SK-N-SH (cell line): Measurements from ENCODE around the gene CEACAM16. TPM values are rescaled to one million over a fixed set of nuclear protein-coding genes. Genes with fewer than 3 reads are reported as not detected.
A peak's percentile ranks its signal among the peaks of the same experiment; 100 is the strongest.

ENCODE experiments used
- CTCF ChIA-PET: fragments of 300-600, 350-600 bp; formaldehyde crosslinking; extraction: SDS; loops from one replicate; lab custom pipeline; 2021; lab: Yijun Ruan, JAX
- POLR2A ChIA-PET: fragments of 350-600 bp; sonication (Branson Sonifier 250); formaldehyde crosslinking; extraction: SDS; loops from one replicate; lab custom pipeline; 2020; ENCODE audit warnings: antibody characterized with exemption, inconsistent platforms; lab: Yijun Ruan, JAX
- DNase-seq: peaks from one replicate; pipeline ENCODE4 v3.0.0; 2012
- H2AFZ ChIP-seq: fragments of 200-600 bp; sonication (generic); 2 replicates; pipeline ENCODE4 v1.8.1; 2016; ENCODE audit warnings: antibody characterized with exemption, mild to moderate bottlenecking, low read depth
- H3F3A ChIP-seq: fragments of 200-600 bp; sonication (generic); replicated peaks from 2 replicates; pipeline ENCODE3; 2016; ENCODE audit warnings: antibody characterized with exemption, mild to moderate bottlenecking; ENCODE audit not compliant: insufficient read depth
- H3K27ac ChIP-seq, 2 experiments: fragments of 200-500 bp in 1 of 2; fragments of 200-600 bp in 1 of 2; sonication (Bioruptor generic) in 1 of 2; sonication (generic), shearing (Covaris generic) in 1 of 2; 2 replicates each; pipeline versions ENCODE4 v1.5.1 to v1.6.1; 2014 to 2016; ENCODE audit warnings: low read depth in 2 of 2, inconsistent platforms in 1 of 2, low read length in 1 of 2, mild to moderate bottlenecking in 1 of 2, mixed read lengths in 1 of 2
- H3K27me3 ChIP-seq: fragments of 200-600 bp; sonication (generic), shearing (Covaris generic); 2 replicates; pipeline ENCODE4 v1.6.1; 2016; ENCODE audit warnings: mixed run types; ENCODE audit not compliant: insufficient read depth
- H3K36me3 ChIP-seq, 2 experiments: fragments of 200-500 bp in 1 of 2; fragments of 200-600 bp in 1 of 2; sonication (Bioruptor generic) in 1 of 2; sonication (generic) in 1 of 2; replicated peaks in 1 of 2; 2 replicates each; pipeline versions ENCODE3 to v1.5.1; 2014 to 2016; ENCODE audit warnings: low read length in 1 of 2, mild to moderate bottlenecking in 1 of 2; ENCODE audit not compliant: insufficient read depth in 2 of 2, control insufficient read depth in 1 of 2
- H3K4me1 ChIP-seq, 2 experiments: fragments of 200-500 bp in 1 of 2; fragments of 200-600 bp in 1 of 2; sonication (Bioruptor generic) in 1 of 2; sonication (generic), shearing (Covaris generic) in 1 of 2; 2 replicates each; pipeline versions ENCODE4 v1.5.1 to v1.6.1; 2014 to 2016; ENCODE audit warnings: low read depth in 1 of 2, low read length in 1 of 2, mixed run types in 1 of 2; ENCODE audit not compliant: insufficient read depth in 2 of 2, control insufficient read depth in 1 of 2
- H3K4me2 ChIP-seq: fragments of 200-600 bp; sonication (generic), shearing (Covaris generic); 2 replicates; pipeline ENCODE4 v1.6.1; 2017; ENCODE audit warnings: mixed run types
- H3K4me3 ChIP-seq, 2 experiments: fragments of 200-500 bp in 1 of 2; fragments of 200-600 bp in 1 of 2; sonication (Bioruptor generic) in 1 of 2; sonication (generic), shearing (Covaris generic) in 1 of 2; 2 replicates each; pipeline versions ENCODE4 v1.5.1 to v1.8.1; 2014 to 2016; ENCODE audit warnings: low read depth in 2 of 2, inconsistent platforms in 1 of 2, low read length in 1 of 2, mild to moderate bottlenecking in 1 of 2, mixed read lengths in 1 of 2, moderate library complexity in 1 of 2
- H3K79me2 ChIP-seq: fragments of 200-600 bp; sonication (generic); 2 replicates; pipeline ENCODE4 v1.8.1; 2017; ENCODE audit warnings: mild to moderate bottlenecking; ENCODE audit not compliant: insufficient read depth
- H3K9ac ChIP-seq: fragments of 200-600 bp; sonication (generic); 2 replicates; pipeline ENCODE4 v1.6.1; 2017; ENCODE audit warnings: mixed run types
- H3K9me2 ChIP-seq: fragments of 200-600 bp; sonication (generic); 2 replicates; pipeline ENCODE4 v1.6.1; 2017; ENCODE audit warnings: mixed run types
- H3K9me3 ChIP-seq: fragments of 200-600 bp; sonication (generic); 2 replicates; pipeline ENCODE4 v1.6.1; 2017; ENCODE audit warnings: mixed run types, mild to moderate bottlenecking, moderate library complexity
- H4K20me1 ChIP-seq: fragments of 200-600 bp; sonication (generic); 2 replicates; pipeline ENCODE4 v1.6.1; 2017; ENCODE audit warnings: mild to moderate bottlenecking, mixed run types; ENCODE audit not compliant: insufficient read depth
- FOXJ3 ChIP-seq: sonication (generic); formaldehyde crosslinking; IDR thresholded peaks from 2 replicates; pipeline ENCODE4 v1.5.1; 2020; ENCODE audit warnings: mild to moderate bottlenecking, missing genetic modification reagents
- IRF3 ChIP-seq: fragments of 150-350 bp; IDR thresholded peaks from 2 replicates; pipeline ENCODE4 v1.6.1; 2016; ENCODE audit warnings: mild to moderate bottlenecking, low read depth, low read length
- MAX ChIP-seq: IDR thresholded peaks from 2 replicates; pipeline ENCODE4 v1.4.0; 2012; ENCODE audit warnings: low read depth
- MXI1 ChIP-seq: IDR thresholded peaks from 2 replicates; pipeline ENCODE4 v1.6.1; 2012; ENCODE audit warnings: mild to moderate bottlenecking, low read depth, low read length, improper control_type of control experiment
- NFIC ChIP-seq: IDR thresholded peaks from 2 replicates; pipeline ENCODE4 v1.4.0; 2012; ENCODE audit warnings: borderline replicate concordance
- PBX3 ChIP-seq: IDR thresholded peaks from 2 replicates; pipeline ENCODE4; 2012
- RCOR1 ChIP-seq: fragments of 150-350 bp; IDR thresholded peaks from 2 replicates; pipeline ENCODE4 v1.6.1; 2017; ENCODE audit warnings: antibody characterized with exemption, low read length
- TAF1 ChIP-seq: IDR thresholded peaks from 2 replicates; pipeline ENCODE4 v1.6.1; 2012; ENCODE audit warnings: low read depth, mild to moderate bottlenecking, low read length, moderate library complexity, borderline replicate concordance
- TEAD4 ChIP-seq: IDR thresholded peaks from 2 replicates; pipeline ENCODE4 v1.4.0; 2012; ENCODE audit warnings: mild to moderate bottlenecking, borderline replicate concordance; ENCODE audit not compliant: insufficient read depth
- WGBS: methylation state at CpG from one replicate; pipeline ENCODE4 v1.1.6; 2017; ENCODE audit warnings: low lambda C conversion rate; 5-methylcytosine and 5-hydroxymethylcytosine counted together
- polyA plus RNA-seq, 3 experiments: library from polyadenylated mRNA; depleted of rRNA; stranded (reverse); fragments of >200 nt; gene quantifications; 2 replicates each; pipeline ENCODE4 v1.2.3, GENCODE V29; 2012
- TF ChIP-seq, protein P1 (sequence below): fragments of 200-600 bp; sonication (generic); IDR thresholded peaks from 2 replicates; pipeline ENCODE4 v1.6.1; 2017; ENCODE audit warnings: antibody characterized with exemption, mild to moderate bottlenecking, moderate library complexity
- TF ChIP-seq, protein P2 (sequence below): IDR thresholded peaks from 2 replicates; pipeline ENCODE4 v1.4.0; 2012; ENCODE audit warnings: low read depth, borderline replicate concordance
- TF ChIP-seq, protein P3 (sequence below): IDR thresholded peaks from 2 replicates; pipeline ENCODE4 v1.4.0; 2012; ENCODE audit warnings: low read depth, borderline replicate concordance

CEACAM16 gene
- polyA plus RNA-seq, 1 of the 3 experiments (the other 2 are of a cell fraction): not detected

DNA sequence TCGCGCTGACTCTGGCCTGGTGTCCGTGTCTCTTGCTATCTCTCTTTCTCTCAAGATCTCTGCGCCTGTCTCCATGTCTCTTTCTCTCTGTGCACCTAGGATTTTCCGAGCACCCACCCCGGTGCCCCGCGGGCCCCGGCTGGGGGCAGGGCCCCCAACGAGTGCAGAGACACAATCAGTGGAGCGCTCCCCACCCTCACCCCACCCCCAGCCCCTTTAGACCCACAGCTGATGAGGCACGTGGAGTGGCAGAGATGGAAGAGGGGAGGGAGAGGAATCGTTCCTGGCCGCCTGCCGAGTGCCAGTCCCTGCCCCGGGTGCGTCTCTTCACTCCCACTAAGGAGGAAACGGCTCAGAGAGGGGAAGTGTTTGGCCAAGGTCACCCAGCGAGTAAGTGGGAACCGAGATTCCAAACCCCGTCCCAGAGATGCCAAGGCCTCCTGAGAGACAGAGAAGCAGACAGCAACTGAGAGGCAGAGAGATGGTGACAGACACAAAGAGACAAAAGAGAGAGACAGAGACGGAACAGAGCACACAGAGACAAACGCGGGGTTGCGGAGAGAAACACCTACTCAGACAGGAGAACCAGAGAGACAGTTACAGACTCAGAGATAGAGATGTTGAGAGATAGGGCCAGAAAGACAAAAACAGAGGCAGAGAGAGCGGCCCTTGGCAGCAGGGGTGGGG is 48.9 kb downstream of the CEACAM16 start:
- Histone ChIP-seq H3K9me3 (no peaks in the 10 kb centered on the region), H3K9me2 (no peaks in the 10 kb centered on the region), H3K27me3 (no peaks in the 10 kb centered on the region), H4K20me1 (peaks cover 3% of the 10 kb centered on the region; the same call in 1 of the 2 replicates)
- peak; percentile 63 for DNase-seq
- TF ChIP-seq MAX (peak; percentile 26; the same call in 1 of the 2 replicates), IRF3 (no peak), MXI1 (peak; percentile 40)
- TF ChIP-seq, protein P1, sequence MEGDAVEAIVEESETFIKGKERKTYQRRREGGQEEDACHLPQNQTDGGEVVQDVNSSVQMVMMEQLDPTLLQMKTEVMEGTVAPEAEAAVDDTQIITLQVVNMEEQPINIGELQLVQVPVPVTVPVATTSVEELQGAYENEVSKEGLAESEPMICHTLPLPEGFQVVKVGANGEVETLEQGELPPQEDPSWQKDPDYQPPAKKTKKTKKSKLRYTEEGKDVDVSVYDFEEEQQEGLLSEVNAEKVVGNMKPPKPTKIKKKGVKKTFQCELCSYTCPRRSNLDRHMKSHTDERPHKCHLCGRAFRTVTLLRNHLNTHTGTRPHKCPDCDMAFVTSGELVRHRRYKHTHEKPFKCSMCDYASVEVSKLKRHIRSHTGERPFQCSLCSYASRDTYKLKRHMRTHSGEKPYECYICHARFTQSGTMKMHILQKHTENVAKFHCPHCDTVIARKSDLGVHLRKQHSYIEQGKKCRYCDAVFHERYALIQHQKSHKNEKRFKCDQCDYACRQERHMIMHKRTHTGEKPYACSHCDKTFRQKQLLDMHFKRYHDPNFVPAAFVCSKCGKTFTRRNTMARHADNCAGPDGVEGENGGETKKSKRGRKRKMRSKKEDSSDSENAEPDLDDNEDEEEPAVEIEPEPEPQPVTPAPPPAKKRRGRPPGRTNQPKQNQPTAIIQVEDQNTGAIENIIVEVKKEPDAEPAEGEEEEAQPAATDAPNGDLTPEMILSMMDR: no peak
- TF ChIP-seq, all 33 proteins: peak for 2
- Histone ChIP-seq H3K79me2 (peaks cover 26% of the 10 kb centered on the region), H3K9ac (peak overlapping the region; percentile 84), H3F3A (peaks cover 25% of the 10 kb centered on the region), H3K36me3 (peaks cover 0 to 2% of the 10 kb centered on the region in 2 experiments), H2AFZ (peak overlapping the region; percentile 77; the same call in 1 of the 2 replicates), H3K27ac (peak overlapping the region; percentile 81 to 91), H3K4me1 (peaks cover 5 to 15% of the 10 kb centered on the region in 2 experiments; a peak in 3 of 4 replicates), H3K4me2 (peak overlapping the region; percentile 95), H3K4me3 (peak overlapping the region; percentile 59 to 67)
- ChIA-PET POLR2A (no interaction called here), CTCF (no interaction called here)
- under 1% methylated on average over 23 of the region's 26 CpGs for WGBS

- WGBS: 3% methylated on average over 36 of the region's 88 CpGs
- Histone ChIP-seq H3K27me3 (no peaks in the 10 kb centered on the region), H2AFZ (peak within 1 kb of the TSS; percentile 77; the same call in 1 of the 2 replicates), H3K27ac (peak within 1 kb of the TSS; percentile 81 to 91), H3K9me2 (no peaks in the 10 kb centered on the region), H3K9me3 (no peaks in the 10 kb centered on the region), H3F3A (peaks cover 25% of the 10 kb centered on the region), H4K20me1 (peaks cover 5% of the 10 kb centered on the region; the same call in 1 of the 2 replicates), H3K9ac (peak within 1 kb of the TSS; percentile 84), H3K79me2 (peaks cover 26% of the 10 kb centered on the region), H3K4me1 (peaks cover 5 to 16% of the 10 kb centered on the region in 2 experiments; a peak in 3 of 4 replicates), H3K36me3 (peaks cover 0 to 2% of the 10 kb centered on the region in 2 experiments), H3K4me2 (peak within 1 kb of the TSS; percentile 95), H3K4me3 (peak within 1 kb of the TSS; percentile 59 to 81)
- ChIA-PET CTCF (interaction anchor here (1.0 to 4.0 kb wide), 4 partner anchors 24 to 178 kb away, joined by 3 to 21 read pairs (median 4); no protein-coding TSS in a partner anchor), POLR2A (no interaction called here)
- DNase-seq: peak; percentile 76
- no peak for TF ChIP-seq FOXJ3 (CRISPR knock-in tag)
- no peak for TF ChIP-seq NFIC
- TF ChIP-seq TEAD4: no peak
- TF ChIP-seq RCOR1: no peak
- TF ChIP-seq, protein P1: no peak
- TF ChIP-seq, protein P2, sequence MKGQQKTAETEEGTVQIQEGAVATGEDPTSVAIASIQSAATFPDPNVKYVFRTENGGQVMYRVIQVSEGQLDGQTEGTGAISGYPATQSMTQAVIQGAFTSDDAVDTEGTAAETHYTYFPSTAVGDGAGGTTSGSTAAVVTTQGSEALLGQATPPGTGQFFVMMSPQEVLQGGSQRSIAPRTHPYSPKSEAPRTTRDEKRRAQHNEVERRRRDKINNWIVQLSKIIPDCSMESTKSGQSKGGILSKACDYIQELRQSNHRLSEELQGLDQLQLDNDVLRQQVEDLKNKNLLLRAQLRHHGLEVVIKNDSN: no peak
- no peak; the same call in 1 of the 2 replicates for TF ChIP-seq TAF1
- TF ChIP-seq, protein P3, sequence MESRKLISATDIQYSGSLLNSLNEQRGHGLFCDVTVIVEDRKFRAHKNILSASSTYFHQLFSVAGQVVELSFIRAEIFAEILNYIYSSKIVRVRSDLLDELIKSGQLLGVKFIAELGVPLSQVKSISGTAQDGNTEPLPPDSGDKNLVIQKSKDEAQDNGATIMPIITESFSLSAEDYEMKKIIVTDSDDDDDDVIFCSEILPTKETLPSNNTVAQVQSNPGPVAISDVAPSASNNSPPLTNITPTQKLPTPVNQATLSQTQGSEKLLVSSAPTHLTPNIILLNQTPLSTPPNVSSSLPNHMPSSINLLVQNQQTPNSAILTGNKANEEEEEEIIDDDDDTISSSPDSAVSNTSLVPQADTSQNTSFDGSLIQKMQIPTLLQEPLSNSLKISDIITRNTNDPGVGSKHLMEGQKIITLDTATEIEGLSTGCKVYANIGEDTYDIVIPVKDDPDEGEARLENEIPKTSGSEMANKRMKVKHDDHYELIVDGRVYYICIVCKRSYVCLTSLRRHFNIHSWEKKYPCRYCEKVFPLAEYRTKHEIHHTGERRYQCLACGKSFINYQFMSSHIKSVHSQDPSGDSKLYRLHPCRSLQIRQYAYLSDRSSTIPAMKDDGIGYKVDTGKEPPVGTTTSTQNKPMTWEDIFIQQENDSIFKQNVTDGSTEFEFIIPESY: no peak
- no peak; the same call in 1 of the 2 replicates for TF ChIP-seq PBX3
Measured at GRCh38 chr19:44748426-44749254, 49.7 kb downstream of the CEACAM16 start, which contains the start of gene BCL3. BCL3 (plus strand) TSS chr19:44748708; CDS start chr19:44748791, 83 bp downstream.
